WERI-Rb-1 (cell line): ENCODE results near the gene PBX1.

Source experiments
- DNase-seq: peaks from one replicate; pipeline ENCODE4 v3.0.0-alpha.2; 2020
- H3K27ac ChIP-seq: fragments of 250-450 bp; sonication (Bioruptor Pico); 2 replicates; pipeline ENCODE4 v1.5.1; 2020; ENCODE audit warnings: mild to moderate bottlenecking, moderate library complexity
- H3K27me3 ChIP-seq: fragments of 250-450 bp; sonication (Bioruptor Pico); 2 replicates; pipeline ENCODE4 v1.5.1; 2021; ENCODE audit warnings: mild to moderate bottlenecking, low read depth, moderate library complexity; ENCODE audit not compliant: insufficient read depth, severe bottlenecking
- H3K36me3 ChIP-seq: fragments of 250-450 bp; sonication (Bioruptor Pico); 2 replicates; pipeline ENCODE4 v1.5.1; 2020; ENCODE audit warnings: mild to moderate bottlenecking, moderate library complexity
- H3K4me3 ChIP-seq: 2 replicates; pipeline ENCODE4 v1.5.1; 2011; ENCODE audit warnings: low read depth, mild to moderate bottlenecking, control low read depth, low read length
- H3K9me3 ChIP-seq: fragments of 250-450 bp; sonication (Bioruptor Pico); 2 replicates; pipeline ENCODE4 v1.5.1; 2021; ENCODE audit warnings: mild to moderate bottlenecking, moderate library complexity; ENCODE audit not compliant: severe bottlenecking
- TF ChIP-seq, protein P1 (sequence below): IDR thresholded peaks from 2 replicates; pipeline ENCODE4 v1.5.1; 2011; ENCODE audit warnings: low read depth, mild to moderate bottlenecking, control low read depth, inconsistent platforms, low read length

Gene PBX1

DNA sequence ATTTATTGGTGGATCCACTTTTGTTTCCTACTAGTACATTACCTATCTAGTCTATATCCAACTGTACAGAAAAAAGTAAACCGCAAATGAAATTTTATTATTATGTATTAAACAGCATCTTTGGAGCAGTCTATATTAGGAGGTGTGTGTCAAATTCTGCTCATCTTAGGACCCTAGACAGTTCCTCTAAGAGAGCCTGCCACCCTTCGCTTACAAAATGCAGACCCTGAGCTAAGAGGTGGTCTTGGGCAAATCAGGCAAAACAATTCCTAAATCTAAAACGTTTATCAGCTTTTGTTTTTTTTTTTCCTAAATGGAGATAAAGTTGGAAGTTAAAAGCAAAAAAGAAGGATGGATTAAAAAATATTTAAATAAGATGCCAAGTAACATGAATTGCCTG, 85.3 kb downstream of the PBX1 start:
- H3K27ac ChIP-seq, result no peak overlapping the region
- TF ChIP-seq, protein P1, sequence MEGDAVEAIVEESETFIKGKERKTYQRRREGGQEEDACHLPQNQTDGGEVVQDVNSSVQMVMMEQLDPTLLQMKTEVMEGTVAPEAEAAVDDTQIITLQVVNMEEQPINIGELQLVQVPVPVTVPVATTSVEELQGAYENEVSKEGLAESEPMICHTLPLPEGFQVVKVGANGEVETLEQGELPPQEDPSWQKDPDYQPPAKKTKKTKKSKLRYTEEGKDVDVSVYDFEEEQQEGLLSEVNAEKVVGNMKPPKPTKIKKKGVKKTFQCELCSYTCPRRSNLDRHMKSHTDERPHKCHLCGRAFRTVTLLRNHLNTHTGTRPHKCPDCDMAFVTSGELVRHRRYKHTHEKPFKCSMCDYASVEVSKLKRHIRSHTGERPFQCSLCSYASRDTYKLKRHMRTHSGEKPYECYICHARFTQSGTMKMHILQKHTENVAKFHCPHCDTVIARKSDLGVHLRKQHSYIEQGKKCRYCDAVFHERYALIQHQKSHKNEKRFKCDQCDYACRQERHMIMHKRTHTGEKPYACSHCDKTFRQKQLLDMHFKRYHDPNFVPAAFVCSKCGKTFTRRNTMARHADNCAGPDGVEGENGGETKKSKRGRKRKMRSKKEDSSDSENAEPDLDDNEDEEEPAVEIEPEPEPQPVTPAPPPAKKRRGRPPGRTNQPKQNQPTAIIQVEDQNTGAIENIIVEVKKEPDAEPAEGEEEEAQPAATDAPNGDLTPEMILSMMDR, result no peak

DNA sequence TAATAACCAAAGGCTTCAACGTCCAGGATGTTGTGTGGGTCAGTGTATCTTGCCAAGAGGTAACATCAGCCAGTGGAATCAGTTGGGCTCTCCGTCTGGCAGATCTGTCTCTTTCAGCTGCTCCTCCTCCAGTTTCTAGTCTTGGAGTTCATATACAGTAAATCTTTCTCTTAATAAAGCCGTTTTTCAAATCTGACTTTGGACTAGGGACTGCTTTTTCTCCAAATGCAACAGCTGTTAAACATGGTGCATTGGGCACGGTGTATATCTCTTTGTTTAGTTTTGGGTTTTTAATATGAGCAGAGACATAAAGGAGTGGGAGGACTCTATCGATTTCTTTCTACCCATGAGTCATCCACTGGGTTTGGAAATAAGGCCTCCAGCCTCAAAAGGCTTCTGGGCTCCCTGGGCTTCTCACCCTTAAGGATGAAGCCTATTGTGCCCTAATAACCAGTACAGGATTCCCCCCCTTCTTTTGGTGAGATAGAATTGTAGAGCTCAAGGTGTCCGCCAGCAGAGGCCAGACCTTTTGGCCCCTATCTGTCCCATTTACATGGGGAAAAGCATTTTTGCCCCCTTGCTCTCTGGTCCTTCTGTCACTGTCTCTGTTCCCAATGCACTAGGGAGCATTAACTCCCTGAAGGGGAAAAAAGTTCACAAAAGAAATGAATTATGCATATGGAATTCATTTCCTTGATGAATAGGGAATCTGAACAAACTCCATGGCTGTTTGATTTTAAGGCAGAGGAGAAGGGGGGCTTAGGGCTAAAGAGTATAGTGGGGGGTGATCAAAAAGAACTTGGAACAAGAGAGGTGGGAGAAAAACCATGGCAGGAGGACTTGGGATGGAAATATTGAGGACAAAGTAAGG, 86.0 kb downstream of the PBX1 start:
- TF ChIP-seq, protein P1, result no peak
- Histone ChIP-seq H3K36me3 (no peaks in the 10 kb centered on the region), H3K27ac (no peak overlapping the region), H3K4me3 (no peak overlapping the region), H3K27me3 (no peaks in the 10 kb centered on the region), H3K9me3 (no peaks in the 10 kb centered on the region)
- DNase-seq, result no peak

More for the DNA sequence above, 85.3 kb downstream of the PBX1 start:
- Histone ChIP-seq H3K9me3 (no peaks in the 10 kb centered on the region), H3K36me3 (no peaks in the 10 kb centered on the region), H3K4me3 (no peak overlapping the region), H3K27me3 (no peaks in the 10 kb centered on the region)
- no peak for DNase-seq

DNA sequence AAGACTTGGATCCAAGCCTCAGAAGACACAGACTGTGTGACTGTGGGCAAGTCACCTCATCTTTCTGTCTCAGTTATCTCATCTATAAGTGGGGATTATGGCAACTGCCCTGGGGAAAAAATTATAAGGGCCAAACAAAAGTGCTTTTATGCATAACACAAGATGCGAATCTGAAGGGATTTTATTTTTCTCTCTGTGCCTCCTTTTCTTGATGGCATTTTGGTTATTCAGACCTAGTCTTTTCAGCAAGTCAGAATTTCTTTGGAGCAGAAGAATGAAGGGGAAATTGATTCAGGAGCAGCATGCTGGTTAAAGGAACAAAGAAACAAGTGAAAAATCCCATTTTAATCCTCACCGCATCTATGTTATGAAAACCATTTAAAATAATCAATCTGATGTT, 86.9 kb downstream of the PBX1 start:
- Histone ChIP-seq H3K27ac (no peak overlapping the region), H3K27me3 (no peaks in the 10 kb centered on the region), H3K36me3 (no peaks in the 10 kb centered on the region), H3K9me3 (no peaks in the 10 kb centered on the region), H3K4me3 (no peak overlapping the region)
- TF ChIP-seq, protein P1, result no peak
- DNase-seq, result no peak

DNA sequence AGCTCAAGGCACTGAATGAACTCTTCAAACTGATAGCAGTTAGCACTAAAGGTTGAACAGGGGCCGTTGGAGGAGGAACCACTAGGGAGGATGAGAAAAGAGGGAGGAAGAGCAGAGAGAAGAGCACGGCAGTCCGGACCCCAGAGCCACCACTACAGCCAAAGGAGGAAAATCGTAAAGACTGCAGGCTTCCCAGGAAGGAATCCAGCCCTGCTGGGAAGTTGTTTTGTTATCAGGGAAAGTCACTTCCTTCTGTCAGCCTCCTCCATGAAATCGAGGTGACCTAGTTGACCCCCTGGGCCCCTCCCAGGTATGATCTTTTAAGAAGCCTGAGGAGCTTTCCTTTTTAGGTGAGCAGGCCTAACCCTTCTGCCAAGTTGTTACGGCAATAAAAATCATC, 88.2 kb downstream of the PBX1 start:
- Histone ChIP-seq H3K36me3 (no peaks in the 10 kb centered on the region), H3K27ac (no peak overlapping the region), H3K27me3 (no peaks in the 10 kb centered on the region), H3K9me3 (no peaks in the 10 kb centered on the region), H3K4me3 (no peak overlapping the region)
- TF ChIP-seq, protein P1, result no peak
- DNase-seq, result no peak

GRCh38 chr1:164648636-164649035, 89.7 kb downstream of the PBX1 start:
- TF ChIP-seq, protein P1, result no peak
- Histone ChIP-seq H3K36me3 (no peaks in the 10 kb centered on the region), H3K4me3 (no peak overlapping the region), H3K9me3 (no peaks in the 10 kb centered on the region), H3K27ac (no peak overlapping the region), H3K27me3 (no peaks in the 10 kb centered on the region)
- no peak for DNase-seq
